Left kidney (tissue), 2 donors: Measurements from ENCODE around the gene TMEM179. TPM values are rescaled to one million over a fixed set of nuclear protein-coding genes. Genes with fewer than 3 reads are reported as not detected.
"Not testable (repeated sequence)": the region's sequence is repeated elsewhere in the genome, so short reads cannot be mapped to it uniquely, and the experiment has no call there.

ENCODE experiments used
- DNase-seq: peaks from one replicate; pipeline ENCODE4 v3.0.0-alpha.2; 2013
- polyA plus RNA-seq: library from polyadenylated mRNA; unstranded; fragments of 120-200 nt; gene quantifications from one replicate; pipeline ENCODE4 v1.2.1, GENCODE V29; 2013; ENCODE audit not compliant: insufficient read length

Gene TMEM179
- polyA plus RNA-seq, 1 donor = 0.60 TPM

GRCh38 chr14:104586832-104587620, 17.5 kb downstream of the TMEM179 start:
- DNase-seq = no peak

- no peak for DNase-seq
Measured at GRCh38 chr14:104585966-104586697, 18.4 kb downstream of the TMEM179 start.

GRCh38 chr14:104584557-104584956, 20.0 kb downstream of the TMEM179 start:
- no peak for DNase-seq

GRCh38 chr14:104583424-104584306, 20.9 kb downstream of the TMEM179 start:
- DNase-seq = no peak

DNA sequence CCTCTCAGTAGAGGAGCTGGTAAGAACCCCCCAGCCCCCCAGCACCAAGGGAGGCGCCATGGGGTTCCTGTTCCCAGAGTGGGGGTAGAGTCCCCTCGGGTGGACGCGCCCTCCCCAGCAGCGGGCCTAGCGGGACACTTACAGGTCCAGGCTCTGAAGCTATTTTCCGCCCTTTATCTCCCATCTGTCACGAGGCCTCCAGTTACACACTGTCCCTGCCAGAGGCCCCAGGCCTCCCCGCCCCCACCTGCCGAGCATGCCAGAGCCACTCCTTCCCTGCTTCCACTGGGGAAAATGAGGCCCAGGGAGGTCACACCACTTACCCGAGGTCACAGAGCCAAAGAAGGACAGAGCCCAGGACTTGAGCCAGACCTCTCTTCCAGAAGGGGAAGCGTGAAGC, 21.9 kb downstream of the TMEM179 start:
- no peak for DNase-seq

- no peak for DNase-seq
Measured at GRCh38 chr14:104582005-104582404, 22.6 kb downstream of the TMEM179 start.

DNA sequence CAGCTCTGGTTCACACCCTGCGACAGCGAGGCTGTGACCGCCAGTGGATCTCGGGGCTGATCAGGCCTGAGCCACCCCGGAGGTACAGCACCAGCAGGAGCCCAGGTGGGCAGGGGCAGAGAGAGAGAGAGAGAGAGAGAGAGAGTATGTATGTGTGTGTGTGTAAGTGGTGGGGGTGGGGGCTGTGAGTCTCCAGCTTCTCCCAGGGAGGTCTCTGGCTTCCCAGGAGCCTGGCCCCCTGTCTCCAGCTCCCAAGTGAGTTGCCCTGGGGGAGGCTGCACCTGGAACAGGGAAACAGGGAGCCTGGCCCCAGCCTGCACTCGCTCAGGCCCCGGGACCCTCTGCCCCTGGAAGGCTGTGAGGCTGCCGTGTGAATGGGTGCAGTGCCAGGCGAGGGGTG, 23.1 kb downstream of the TMEM179 start:
- DNase-seq = no peak

DNA sequence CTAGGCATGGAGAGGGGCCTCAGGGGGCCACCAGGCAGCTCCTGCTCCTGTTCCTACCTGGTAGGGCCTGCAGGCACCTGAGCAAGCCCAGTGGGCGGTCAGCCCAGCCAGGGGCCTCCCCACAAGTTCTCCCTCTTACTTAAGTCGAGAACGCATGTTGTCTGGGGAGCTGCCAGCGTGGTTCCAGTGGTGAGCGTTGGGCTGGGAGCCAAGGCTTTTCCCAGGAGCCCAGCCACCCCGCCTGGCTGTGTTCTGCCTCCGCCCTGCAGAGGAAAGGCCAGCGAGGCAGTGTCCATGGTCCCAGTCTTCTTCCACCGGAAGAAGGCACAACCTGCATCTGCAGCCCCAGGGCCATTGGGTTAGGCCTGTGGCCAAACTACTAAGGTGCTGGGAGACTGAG, 23.6 kb downstream of the TMEM179 start:
- no peak for DNase-seq

DNA sequence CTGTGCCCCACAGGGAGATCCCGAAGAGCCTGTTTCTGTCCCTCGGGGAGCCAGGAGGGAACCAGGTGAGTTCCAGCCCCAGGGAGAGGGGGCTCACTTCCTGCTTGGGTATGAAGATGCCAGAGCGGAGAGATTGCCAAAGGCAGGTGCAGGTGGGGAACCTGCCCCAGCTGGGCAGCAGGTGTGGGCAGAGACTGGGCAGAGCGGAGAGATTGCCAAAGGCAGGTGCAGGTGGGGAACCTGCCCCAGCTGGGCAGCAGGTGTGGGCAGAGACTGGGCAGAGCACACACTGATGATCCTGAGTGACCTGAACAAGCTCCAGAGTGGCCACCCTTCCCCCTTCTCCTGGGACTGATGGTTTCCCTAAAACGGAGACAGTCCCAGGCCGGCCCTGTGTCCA, 24.6 kb downstream of the TMEM179 start:
- not testable (repeated sequence) for DNase-seq

DNA sequence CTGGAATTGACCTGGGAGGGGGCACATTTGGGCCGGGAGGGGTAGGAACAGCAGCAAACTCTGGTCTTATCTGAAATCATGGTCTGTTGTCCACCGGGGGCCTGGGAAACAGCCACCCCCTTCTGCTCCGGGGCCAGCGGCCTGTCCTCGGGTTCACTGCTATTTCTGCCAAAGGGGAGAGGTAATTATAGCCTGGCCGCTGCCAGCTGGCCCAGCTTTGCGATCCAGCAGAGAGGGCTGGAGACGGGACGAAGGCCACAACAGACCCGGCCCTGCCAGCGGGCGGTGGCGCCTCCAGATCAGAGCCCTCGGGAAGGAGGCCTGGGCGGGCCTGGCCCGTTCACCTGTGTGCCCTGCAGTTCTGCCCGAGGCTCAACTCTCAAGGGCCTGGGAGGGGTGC, 25.1 kb downstream of the TMEM179 start, which contains the start of gene C14orf180:
Gene C14orf180 (plus strand): TSS at position 258 of the 400 bp plus-strand sequence. CDS start 6,667 bp downstream, outside the sequence.
- no peak for DNase-seq

DNA sequence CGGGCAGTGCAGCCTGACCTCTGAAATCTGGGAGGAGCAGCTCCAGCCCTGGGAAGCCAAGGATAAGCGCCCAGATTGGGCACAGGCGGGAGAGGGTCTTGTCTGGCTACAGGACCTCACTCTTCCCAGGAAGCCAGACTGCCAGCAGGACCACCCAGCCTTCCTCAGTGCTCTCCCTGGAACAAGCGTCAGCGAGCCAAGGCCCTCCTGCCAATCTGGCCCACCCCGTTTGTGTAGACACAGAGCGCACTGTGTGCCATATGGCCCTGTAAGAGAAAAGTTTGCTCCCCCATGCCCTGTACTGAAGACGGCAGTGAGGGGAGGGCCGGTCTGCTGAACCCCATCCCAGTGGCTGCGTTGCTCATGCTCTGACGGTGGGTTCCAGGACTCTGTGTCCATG, 26.3 kb downstream of the TMEM179 start:
- no peak for DNase-seq

DNA sequence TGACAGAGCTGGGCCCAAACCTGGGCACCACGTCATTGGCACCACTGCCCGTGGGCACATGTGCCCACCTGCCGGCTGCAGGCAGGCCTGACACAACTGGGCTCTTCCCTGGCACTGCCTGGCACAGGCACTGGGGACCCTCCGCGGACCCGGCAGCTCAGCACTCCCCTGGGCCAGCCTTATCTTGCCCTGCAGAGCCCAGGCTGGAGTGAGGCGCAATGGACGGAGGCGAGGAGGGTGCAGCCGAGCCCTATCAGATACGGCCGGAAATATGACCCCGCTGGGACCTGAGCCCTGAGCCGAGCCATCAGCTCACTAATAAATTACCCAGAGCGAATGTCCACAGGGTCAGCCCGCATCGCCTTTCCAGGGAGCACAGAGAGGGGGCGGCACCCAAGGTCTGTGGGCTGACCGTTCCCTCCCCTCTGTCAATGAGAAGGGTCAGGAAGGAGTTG, 26.7 kb downstream of the TMEM179 start:
- DNase-seq = no peak

DNA sequence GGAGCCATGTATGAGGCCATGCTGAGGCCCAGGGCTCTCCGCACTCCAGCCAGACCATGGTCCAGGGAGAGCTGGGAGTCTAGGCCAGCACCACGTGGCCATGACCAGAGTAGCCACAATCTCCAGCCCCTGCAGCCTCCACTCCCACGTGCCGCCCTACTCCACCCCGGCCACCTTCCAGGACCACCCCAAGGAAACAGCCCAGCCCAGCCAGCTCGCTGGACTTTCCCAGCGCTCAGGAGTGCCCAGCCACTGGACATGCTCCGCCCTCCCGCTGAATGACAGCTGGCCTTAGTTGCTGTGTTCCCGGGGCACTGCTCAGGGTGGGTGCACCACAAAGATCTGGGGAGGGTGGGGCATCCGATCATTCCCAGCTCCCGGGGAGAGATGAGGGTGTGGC, 27.1 kb downstream of the TMEM179 start:
- no peak for DNase-seq

- DNase-seq = no peak
Measured at GRCh38 chr14:104576970-104577332, 27.6 kb downstream of the TMEM179 start.

- no peak for DNase-seq
Measured at GRCh38 chr14:104576232-104576969, 28.2 kb downstream of the TMEM179 start.

- no peak for DNase-seq
Measured at GRCh38 chr14:104574978-104575583, 29.5 kb downstream of the TMEM179 start.

GRCh38 chr14:104574536-104574935, 30.0 kb downstream of the TMEM179 start:
- no peak for DNase-seq

- no peak for DNase-seq
Measured at GRCh38 chr14:104573930-104574329, 30.6 kb downstream of the TMEM179 start.

DNA sequence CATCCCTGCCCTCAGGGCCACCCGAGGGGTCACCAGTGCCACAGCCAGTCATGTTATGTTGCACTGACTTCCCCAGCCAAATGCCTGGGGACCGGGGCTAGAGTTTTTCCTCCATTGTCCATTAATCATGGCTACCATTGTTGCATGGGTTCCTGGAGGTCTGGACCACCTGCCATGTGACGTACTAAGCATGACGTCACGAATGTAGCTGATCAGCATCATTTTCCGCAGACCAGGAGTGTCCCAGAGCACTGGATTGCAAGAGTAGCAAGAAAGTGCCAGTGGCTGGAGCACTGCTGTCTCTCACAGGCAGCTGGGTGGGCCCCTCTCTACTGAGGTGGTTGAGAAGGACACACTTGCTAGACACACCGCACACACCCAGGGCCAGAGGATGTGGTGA, 31.9 kb downstream of the TMEM179 start:
- no peak for DNase-seq

DNA sequence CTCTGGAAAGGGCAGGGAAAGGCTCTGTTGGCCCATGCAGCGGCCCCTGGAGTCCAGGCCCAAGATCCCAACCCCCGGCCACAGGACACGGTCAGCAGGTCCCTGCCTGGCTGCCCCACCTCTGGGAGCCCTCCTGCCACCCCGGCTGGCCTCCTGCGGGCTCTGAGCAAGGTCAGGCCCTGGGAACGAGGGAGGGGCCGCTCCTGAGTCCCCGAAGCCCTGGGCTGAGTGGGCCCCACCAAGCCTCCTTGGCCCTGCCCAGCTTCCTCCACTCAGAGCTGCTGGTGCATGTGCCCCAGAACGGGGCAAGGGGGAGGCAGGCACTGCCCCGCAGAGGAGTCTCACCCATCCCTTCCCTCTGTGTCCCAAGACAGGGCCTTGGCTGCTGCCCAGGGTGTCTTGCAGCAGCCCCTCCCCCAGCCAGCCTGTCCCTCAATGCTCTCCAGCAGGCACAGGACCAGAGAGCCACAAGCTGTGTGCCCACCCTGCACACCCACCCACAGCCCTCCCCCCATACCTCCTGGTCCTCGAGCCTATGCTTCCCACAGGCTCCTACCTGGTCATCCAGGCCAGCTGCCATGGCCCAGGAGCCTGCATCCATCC, 32.4 kb downstream of the TMEM179 start:
- no peak for DNase-seq

DNA sequence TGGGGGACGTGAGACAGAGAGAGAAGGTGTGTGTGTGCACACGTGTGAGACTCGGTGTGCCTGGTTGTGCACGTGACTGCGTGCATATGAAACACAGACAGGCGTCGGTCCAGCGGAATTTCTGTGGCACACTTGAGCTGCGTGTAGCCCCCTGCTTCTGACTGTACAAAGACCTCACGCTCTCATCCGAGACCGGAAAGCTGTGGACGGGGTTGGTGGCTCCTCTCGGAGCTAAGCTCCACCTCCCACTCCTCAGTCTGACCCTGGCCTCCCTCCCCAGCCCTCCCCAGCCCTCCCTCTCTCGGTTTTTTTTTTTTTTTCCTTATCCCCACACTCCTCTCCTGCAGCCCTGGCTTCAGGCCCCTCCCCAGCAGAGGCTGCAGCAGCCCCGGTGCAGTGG, 33.3 kb downstream of the TMEM179 start:
- peak; percentile 54 for DNase-seq
